Thoracic aorta (tissue), 2 donors: ENCODE measurements around the gene COMP. TPM values are rescaled to one million over a fixed set of nuclear protein-coding genes. Genes with fewer than 3 reads are reported as not detected.

Experiments used
- ATAC-seq: fragments of 150-250 bp; one replicate; pipeline ENCODE4 v1.8.0; 2017; ENCODE audit warnings: low read depth; ENCODE audit not compliant: insufficient number of reproducible peaks, low FRiP score
- DNase-seq: peaks from one replicate; pipeline ENCODE4 v3.0.0-alpha.2; 2020; ENCODE audit warnings: low spot score
- H3K27ac ChIP-seq, 2 donors: fragments of 200-600 bp; sonication (generic); 1 replicate in 1 of 2; 2 replicates in 1 of 2; pipeline ENCODE4 v1.5.1; 2016; ENCODE audit warnings: mild to moderate bottlenecking in 2 of 2, moderate library complexity in 2 of 2
- H3K27me3 ChIP-seq: fragments of 200-600 bp; sonication (generic); replicated peaks from 2 replicates; pipeline ENCODE4 v1.6.0; 2016; ENCODE audit warnings: mild to moderate bottlenecking; ENCODE audit not compliant: insufficient read depth
- H3K36me3 ChIP-seq: fragments of 200-600 bp; sonication (generic); one replicate; pipeline ENCODE4 v1.5.1; 2016
- H3K4me1 ChIP-seq, 2 donors: fragments of 200-600 bp; sonication (generic); 1 replicate in 1 of 2; 2 replicates in 1 of 2; pipeline versions ENCODE4 v1.5.1 to v1.6.0; 2016; ENCODE audit warnings: low read depth in 2 of 2, mild to moderate bottlenecking in 1 of 2; ENCODE audit not compliant: control insufficient read depth in 1 of 2
- H3K4me3 ChIP-seq: fragments of 200-600 bp; sonication (generic); 2 replicates; pipeline ENCODE4 v1.5.1; 2016; ENCODE audit warnings: mild to moderate bottlenecking
- H3K9me3 ChIP-seq: fragments of 200-600 bp; sonication (generic); 2 replicates; pipeline ENCODE4 v1.5.1; 2016
- CTCF ChIP-seq: fragments of 200-600 bp; sonication (generic); IDR thresholded peaks from one replicate; pipeline ENCODE4 v1.5.1; 2019; ENCODE audit warnings: antibody characterized with exemption
- total RNA-seq, 2 donors: library from RNA; depleted of rRNA; stranded (reverse); fragments of >200 nt; gene quantifications; one replicate each; pipeline versions ENCODE4 v1.1.0 to v1.2.3, GENCODE V29; 2016

Gene COMP
- total RNA-seq, 2 donors from 2014 or later: 16.9 to 29.8 TPM

- Histone ChIP-seq H3K27me3 (no peaks in the 10 kb centered on the region), H3K36me3 (no peaks in the 10 kb centered on the region), H3K4me1 (peaks cover 20 to 44% of the 10 kb centered on the region in 2 donors), H3K9me3 (no peaks in the 10 kb centered on the region), H3K27ac (no peak overlapping the region), H3K4me3 (peak overlapping the region; percentile 92)
- DNase-seq (no peak), ATAC-seq (no peak)
- TF ChIP-seq CTCF: no peak
These were observed 42.9 kb upstream of the COMP start for GRCh38 chr19:18833849-18834643.

GRCh38 chr19:18833141-18833476 is 42.0 kb upstream of the COMP start:
- ATAC-seq (no peak), DNase-seq (no peak)
- Histone ChIP-seq H3K36me3 (no peaks in the 10 kb centered on the region), H3K9me3 (no peaks in the 10 kb centered on the region), H3K27me3 (no peaks in the 10 kb centered on the region), H3K4me1 (peaks cover 18 to 36% of the 10 kb centered on the region in 2 donors), H3K27ac (no peak overlapping the region), H3K4me3 (peak overlapping the region; percentile 92)
- TF ChIP-seq CTCF: no peak

GRCh38 chr19:18832306-18833140 is 41.4 kb upstream of the COMP start:
- Histone ChIP-seq H3K4me3 (peak overlapping the region; percentile 92), H3K27me3 (no peaks in the 10 kb centered on the region), H3K36me3 (no peaks in the 10 kb centered on the region), H3K9me3 (no peaks in the 10 kb centered on the region), H3K27ac (peak overlapping the region; percentile 65 to 74), H3K4me1 (peaks cover 16 to 35% of the 10 kb centered on the region in 2 donors)
- ATAC-seq (no peak), DNase-seq (no peak)
- no peak for TF ChIP-seq CTCF

GRCh38 chr19:18831524-18832305 is 40.6 kb upstream of the COMP start, which contains the start of gene UPF1:
Gene UPF1, plus strand, starts transcription at chr19:18831959. Its CDS starts 251 bp downstream, at chr19:18832210.
- TF ChIP-seq CTCF: no peak
- DNase-seq: peak; percentile 47
- peak within 1 kb of the TSS; percentile 65 to 74 for H3K27ac ChIP-seq
- H3K4me1 ChIP-seq: peaks cover 16 to 35% of the 10 kb centered on the region in 2 donors
- peak; percentile 82 for ATAC-seq
- peaks cover 6% of the 10 kb centered on the region for H3K9me3 ChIP-seq
- peak within 1 kb of the TSS; percentile 92 for H3K4me3 ChIP-seq
- H3K36me3 ChIP-seq: no peaks in the 10 kb centered on the region
- H3K27me3 ChIP-seq: no peaks in the 10 kb centered on the region
